CMK (cell line): ENCODE results near the gene GRIN2A.

Experiments used
- DNase-seq: peaks from one replicate; pipeline ENCODE4 v3.0.0-alpha.2; 2010; ENCODE audit warnings: low read depth

Gene GRIN2A

DNA sequence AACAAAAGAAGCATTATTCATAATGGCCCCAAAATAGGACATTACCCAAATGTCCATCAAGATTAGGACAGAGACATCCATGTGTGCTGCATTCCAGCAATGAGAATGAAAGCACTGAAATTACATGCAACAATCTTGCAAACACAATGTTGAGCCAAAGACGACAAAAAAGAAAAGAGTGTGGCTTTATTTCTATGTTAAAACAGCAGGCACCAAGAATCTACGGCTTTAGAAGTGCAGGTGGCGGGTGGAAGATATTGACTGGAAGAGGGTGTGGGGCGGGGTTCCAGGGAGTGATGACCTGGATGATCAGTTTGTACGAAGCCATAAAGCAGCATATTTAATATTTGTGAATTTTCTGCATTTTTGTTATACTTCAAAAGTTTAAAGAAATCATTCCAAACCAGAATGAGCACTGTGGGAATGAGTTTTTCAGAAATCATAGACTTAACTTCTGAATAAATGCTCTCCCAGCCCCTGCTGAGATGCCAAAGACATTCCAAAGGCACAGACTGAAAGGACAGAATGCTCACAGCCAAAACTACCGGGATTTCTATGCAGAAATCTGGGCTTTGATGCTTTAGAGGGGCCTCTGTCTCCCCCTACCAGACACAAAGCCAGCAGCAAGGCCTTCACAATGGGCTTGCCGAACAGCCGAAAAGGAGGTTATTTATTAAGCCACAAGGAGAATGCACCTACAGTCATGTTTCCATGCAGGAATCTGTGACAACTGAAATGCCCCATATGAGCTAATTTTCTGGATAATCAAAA lies 361.6 kb downstream of the GRIN2A start:
- DNase-seq, result no peak

DNA sequence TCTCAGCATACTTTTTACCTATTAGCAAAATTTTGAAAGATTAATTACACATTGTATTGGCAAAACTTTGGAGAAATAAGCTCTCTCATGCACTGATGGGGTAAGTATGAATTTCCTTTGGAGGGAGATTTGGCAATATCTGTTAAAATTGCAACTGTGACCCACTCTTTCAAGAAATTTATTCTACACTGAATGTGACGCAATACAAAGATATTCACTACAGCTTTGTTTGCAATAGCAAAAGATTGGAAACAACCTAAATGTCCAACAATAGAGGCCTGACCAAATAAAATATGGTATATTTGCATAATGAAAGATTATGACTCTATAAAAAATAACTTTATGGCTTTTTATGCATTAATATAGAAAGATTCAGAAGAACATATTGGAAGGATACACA lies 363.5 kb downstream of the GRIN2A start:
- no peak for DNase-seq

DNA sequence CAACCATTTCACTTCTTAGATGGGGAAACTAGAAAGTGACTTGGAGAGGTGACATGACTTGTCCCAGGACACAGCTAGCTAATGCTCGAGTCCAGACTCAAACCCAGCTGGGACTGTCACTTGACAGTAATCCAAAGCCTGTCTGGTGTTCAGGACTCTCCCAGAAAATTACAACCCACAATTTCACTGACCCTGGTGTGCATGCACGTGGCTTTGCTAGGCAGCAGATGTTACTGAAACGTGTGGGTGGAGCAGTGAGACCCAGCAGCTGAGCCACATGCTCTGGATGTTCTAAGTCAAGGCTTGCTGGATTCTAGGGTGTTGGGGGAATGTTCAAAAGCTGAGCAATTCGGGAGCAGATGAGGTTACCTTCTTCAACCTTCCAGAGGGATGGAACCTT lies 364.6 kb downstream of the GRIN2A start:
- DNase-seq, result no peak

DNA sequence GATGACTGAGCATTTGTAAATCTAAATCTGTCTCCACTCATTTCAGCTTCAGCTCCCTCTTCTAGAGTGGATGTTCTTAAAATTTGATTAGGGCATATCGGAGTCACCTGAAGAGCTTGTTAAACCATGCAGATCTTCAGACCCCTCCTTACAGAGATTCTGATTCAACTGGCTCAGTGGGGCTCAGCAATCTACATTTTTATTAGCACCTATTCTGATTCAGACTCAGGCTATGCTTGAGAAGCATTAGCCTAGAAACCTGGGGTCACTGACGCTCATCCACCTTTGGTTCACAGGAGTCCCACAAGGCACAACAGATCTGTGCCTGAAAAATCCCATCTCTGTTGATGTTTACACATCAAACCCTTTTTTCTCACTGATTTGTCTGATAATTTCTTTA lies 365.6 kb downstream of the GRIN2A start:
- no peak for DNase-seq

DNA sequence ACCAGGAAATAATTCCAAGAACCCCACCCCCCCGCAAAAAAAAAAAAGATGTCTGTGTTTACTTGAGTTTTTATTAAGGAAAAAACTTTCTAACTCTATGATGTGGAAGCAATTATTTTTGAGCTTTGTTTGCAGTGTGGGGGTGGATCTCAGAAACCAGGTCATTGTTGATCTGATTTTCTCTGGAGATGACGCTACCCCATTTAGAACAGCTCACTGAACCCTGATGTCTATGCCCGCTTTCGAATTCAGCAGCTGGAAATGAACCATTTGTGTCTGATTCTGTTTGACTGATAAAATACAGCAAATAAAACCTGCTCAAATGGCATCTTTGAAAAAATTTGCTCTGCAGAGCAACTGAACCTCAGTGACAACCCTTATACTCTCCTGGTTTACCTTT lies 368.6 kb downstream of the GRIN2A start:
- DNase-seq, result no peak

DNA sequence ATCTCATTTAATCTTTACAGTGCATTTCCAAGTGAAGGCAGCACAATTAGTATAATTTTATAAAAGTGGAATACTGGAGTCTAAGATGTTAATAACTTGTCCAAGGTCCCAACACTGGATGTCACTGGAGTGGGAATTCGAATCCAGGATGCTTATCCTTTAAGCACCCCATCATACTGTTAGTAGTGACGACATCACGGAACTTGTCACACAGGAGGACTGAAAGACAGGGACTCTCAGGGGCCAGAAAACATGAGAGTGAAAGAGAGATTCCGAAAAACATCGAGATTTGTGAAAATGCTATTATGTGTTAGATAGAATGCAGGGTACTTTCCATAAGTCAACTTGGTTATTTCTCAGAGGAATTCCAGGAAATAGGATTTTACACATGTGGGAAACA lies 374.0 kb downstream of the GRIN2A start:
- no peak for DNase-seq

DNA sequence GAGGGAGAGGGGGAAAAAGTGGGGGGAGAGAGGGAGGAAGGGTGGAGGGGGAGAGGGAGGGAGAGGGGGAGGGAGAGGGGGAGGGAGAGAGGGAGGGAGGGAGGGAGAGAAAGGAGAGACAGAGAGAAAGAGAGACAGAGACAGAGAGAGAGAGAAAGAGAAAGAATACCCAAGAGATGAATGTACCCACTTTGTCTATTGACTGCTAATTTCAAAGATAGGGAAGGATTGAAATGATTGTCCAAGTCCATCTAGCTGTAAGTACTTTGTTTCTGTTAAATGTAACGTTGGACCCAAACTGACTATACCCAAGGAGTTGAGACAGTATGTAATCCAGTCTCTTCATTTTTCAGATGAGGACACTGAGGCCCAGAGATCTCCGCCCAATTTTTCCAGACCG lies 374.9 kb downstream of the GRIN2A start:
- DNase-seq, result no peak

DNA sequence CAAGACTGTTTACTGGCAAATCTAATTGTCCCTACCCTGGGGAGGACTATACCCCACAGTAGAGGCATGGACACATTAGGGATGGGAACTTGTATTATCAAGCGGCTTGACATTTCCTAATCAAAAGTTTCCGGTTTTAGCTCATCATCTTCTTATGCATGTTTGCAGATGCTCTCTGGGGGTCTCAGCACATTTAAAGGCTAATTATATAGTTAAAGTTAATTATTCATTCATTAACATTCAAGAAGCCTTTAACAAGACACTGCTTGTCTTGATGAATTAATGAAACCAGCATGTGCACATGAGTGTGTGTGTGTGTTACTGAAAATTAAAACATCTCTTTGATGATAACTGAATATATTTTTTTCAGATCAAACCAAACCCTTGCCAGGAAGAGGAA lies 377.1 kb downstream of the GRIN2A start:
- no peak for DNase-seq

DNA sequence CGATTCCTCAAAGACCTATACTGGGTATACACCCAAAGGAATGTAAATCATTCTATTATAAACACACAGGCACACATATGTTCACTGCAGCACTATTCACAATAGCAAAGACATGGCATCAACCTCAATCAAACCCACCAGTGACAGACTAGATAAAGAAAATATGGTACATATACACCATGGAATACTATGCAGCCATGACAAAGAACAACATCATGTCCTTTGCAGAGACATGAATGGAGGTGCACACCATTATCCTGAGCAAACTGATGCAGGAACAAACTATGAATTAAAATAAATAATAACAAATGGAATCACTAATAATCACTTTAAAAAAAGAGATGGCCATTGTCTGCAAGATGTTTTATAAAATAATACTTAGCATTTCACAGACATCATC lies 380.1 kb downstream of the GRIN2A start:
- DNase-seq, result no peak

DNA sequence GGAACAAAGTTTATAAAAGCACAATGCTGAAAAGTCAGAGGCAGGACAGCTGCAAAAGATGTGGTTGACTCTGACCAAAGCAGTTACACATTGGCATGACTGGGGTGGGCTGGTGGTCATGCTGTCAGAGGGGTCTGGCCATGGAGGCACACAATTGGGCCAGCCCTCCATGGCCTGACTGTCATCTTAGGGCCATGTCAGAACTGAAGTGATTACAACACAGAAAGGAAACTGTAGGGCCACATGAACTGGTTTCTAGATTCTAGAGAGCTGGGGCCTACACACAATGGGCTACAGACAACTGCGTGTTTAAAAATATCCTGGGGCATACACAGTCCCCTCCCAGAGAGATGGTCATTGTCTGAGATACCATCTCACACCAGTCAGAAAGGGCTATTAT lies 380.6 kb downstream of the GRIN2A start:
- DNase-seq, result no peak

DNA sequence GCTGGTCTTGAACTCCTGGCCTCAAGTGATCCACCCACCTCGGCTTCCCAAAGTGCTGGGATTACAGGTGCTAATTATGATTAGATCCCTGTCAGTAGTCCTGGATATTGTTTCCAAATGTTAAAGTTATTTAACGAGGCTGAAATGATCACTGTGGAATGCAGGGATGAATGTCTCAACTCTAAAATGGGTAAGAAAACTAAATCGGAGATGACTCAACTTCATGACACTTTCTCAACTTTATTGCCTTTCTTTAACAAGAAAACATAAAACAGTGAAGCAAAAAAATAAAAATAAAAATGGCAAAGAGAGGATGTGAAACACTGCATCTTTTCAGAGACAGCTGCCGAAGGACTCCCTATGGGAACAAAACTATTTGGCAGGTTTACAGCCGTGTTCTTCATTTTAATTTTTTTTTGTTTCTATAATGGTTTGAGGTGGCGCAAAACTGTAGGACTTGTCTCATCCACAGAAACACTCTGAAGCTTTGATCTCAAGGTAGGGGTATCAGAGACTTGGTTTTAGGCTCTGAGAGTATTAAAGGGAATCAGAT lies 382.0 kb downstream of the GRIN2A start:
- DNase-seq, result no peak

DNA sequence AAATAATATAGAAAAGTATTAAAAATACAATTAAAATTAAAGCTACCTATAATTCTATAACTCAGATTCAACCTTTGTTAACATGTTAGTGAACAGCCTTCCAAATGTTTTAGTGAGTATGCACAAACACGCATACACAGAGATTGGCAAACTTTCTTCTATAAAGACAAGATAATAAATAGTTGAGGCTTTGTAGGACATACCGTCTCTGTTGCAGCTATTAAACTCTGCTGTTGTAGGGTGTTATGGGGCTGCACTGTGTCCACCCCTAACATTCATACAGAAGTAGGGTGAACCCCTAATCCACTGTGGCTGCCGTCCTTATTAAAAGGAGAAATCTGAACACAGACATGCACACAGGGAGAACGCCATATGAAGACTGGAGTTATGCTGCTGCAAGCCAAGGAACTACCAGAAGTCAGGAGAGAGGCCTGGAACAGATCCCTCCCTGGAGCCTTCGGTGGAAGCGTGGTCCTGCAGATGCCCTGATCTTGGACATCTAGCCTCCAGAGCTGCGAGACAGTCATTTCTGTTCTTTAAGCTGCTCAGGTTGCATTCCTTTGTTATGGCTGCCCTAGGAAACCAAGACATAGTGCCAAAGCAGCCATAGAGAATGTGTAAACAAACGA lies 383.2 kb downstream of the GRIN2A start:
- DNase-seq, result no peak

DNA sequence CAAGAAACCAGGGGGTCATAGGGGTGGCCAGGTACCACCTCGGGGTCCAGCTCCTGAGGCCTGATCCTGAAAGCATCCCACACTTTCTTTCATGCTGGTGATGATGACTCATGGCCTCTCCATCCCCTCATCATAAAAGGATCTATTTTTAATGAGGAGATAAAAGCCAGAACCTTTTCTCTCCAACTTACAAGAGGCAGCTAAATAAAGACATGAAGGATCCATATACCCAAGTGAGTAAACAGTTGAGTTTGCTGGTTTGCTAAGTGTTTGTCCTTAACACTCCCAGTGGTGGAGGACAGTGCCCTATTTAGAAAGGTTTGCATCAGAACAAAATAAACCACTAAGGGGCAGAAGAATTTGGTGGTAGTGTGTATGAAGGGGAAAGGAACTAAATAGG lies 383.8 kb downstream of the GRIN2A start:
- DNase-seq, result no peak

DNA sequence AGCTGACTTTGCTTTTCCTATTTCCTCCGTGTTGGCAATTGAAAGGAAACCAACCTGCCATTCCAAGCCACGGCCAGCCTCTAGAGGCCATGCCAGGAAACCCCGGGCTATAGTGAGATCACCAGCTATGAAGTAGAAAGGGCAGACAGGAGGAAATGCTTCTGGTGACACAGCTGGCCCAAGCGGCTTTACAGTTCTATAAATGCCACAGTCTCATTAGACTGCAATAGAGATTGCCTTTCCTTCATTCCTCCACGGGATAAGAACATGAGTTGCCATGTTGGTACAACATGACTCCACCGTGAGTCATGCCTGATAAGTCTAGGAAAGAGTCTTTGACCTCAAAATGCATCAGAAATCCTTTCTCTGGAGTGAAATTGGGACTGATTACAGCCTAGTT lies 384.9 kb downstream of the GRIN2A start:
- DNase-seq, result no peak

DNA sequence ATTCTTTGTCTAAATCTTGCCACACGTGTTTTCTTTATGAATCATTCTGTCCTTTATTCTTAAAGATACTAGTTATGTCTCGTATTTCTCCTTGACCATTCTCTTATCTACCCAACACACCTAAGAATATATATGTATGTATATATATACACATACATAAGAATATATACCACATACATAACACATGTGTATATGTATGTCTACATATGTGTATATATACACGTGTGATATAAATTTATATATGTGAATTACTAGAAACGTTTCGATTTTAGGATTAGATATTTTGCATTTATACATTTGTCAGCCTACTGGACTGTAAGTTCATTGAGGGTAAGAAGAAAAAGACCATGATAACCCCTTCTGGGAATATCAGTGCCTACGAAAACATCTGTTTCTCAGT lies 388.6 kb downstream of the GRIN2A start:
- DNase-seq, result no peak

DNA sequence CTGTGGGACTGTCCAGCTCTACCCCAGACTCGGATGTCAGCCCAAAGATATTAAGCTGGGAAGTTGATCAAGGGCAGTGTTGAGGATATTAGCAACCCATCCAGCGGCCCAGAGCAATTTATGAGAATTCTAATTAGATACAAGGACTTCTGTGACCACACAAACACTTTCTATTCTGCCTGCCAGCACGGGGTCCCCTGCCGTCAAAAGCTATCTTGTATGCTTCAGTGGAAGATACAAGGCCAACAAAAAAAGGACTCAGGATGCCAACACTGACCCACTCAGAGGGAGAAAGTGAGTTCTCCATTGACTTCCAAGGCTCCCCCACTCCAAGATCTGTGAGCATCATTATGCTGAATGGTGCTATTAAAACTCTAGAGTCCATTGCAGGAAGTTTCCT lies 390.7 kb downstream of the GRIN2A start:
- no peak for DNase-seq

DNA sequence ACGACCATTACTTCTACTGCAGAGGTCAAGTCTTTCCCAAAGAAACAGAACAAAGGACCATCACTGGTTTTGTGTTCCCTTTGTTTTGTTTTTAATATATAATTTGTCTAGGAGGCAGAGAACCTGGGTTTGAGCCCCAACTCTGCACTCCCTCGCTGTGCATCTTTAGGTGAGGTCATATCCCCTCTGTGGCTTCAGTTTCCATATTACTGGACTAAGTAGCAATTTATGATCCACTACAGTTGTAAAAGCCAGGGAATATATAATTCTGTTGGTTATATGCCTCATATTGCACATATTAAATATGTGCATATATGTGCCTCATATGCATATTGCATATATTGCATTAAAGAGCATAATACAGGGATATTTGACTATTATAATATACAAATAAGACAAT lies 392.0 kb downstream of the GRIN2A start:
- DNase-seq, result no peak

DNA sequence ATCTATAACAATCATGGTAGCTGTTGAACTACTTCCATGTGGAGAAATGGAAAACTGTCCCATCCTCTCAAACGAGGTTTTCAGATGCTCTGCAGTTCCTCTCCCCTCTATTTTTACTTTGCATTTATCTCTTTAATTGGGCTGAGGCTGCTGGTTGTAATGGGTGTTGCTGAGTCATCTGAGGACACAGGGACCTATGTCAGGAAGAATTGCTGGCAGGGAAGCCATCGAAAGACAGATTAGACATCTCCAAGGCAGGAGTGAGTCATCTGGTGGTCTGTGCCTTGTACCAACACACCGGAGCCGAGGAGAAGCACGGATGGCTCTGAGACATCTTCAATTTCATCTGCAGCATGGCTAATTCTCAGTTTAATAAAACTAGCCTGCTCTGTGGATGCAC lies 394.5 kb downstream of the GRIN2A start:
- no peak for DNase-seq

DNA sequence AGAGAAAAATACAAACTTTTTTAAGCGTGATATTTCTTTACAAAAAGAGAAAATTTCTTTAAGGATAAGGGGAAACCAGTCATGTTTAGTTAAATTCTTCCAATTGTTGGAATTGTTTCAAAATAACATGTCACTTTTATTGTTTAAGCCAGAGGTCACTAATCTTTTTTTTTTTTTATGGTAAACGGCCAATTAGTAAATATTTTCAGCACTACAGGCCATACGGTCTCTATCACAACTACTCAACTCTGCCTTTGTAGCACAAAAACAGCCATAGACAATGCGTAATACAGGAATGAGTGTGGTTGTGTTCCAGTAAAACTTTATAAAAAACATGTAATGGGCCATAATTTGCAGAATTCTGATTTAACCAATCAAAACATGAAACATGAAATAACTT lies 401.4 kb downstream of the GRIN2A start:
- DNase-seq, result no peak

DNA sequence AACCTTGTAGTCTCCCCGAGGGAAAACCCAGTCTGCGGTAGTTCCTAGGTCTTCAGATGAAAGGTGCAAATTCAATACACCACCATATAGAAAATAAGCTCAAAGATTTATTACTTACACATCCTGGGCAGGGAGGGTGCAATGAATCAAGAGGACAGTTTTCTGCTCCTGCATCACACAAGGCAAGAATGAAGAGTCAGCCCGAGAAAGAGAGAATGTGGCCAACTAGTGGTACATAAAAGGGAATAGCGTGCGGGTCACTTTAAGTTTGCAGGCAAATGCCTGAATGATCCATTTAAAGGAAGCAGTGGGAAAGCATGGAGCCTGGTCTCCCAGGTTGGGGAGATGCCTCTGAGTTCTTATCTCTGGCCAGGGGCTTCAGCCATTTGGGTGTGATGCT lies 403.4 kb downstream of the GRIN2A start:
- no peak for DNase-seq

DNA sequence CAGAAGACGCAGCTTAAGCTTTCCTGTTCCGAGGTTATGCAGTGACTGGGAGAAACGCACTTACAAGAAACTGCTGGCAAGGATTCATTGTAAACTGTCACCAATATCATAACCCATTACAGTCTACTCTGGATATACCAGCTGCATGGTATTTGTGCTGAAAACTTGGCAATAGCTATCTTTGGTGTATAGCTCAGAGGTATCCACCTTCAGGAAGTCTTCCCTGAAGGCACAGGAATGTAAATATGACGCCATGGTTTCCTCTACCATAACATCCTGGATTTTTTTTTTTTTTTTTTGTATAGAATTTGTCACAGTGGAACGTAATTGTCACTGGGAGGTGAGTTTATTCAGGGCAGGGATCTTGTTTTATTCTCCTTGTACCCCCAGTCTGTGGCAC lies 406.2 kb downstream of the GRIN2A start:
- no peak for DNase-seq

DNA sequence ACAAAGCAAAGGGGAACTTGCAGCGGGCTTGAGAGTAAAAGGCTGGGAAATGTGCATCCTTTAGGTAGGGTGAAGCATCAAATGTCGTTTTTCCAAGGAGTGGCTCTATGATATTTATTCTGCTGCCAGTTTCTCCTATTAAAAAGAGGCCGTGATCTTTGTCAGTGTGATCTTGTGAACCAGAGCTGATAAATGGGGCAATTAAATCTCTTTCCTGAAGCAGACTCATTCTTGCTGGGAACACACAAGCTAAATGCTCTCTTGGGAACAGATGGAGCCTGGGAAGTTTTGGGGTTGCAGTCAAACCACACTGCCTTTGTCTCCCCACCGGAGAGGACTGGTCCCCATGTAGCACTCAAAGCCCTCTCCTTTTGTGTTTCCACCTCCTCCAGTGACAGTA lies 408.9 kb downstream of the GRIN2A start:
- DNase-seq, result no peak

DNA sequence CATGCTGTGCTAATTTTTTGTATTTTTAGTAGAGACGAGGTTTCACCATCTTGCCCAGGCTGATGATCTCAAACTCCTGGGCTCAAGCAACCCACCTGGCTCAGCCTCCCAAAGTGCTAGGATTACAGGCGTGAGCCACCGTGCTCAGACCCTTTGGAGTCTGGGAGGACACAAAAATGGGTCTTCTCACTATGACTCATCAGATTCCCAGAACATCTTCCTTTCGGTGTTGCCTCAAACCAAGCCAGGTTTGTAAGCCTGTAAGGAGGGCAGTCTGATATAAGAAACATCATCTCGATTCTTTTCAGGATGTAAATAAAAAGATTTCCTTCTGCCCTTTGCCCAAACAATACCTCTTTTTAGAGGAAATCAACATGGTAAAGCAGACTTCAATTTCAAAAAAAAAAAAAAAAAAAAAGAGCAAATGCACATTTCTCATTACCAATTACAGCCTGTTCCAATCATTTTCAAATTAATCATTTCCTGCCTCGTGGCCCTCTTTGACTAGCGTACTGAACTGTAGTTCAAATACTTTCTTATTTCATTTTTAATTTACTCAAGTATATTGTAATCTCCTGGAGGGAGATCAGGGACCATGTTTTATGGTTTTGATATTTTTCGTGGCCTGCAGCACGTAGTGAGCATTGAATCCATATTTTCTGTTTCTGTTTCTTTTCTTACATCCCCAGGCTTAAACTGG lies 409.6 kb downstream of the GRIN2A start:
- no peak for DNase-seq
